MG63 (cell line): ENCODE results near the gene ERBIN. TPM values are rescaled to one million over a fixed set of nuclear protein-coding genes. Genes with fewer than 3 reads are reported as not detected.
"Not testable (repeated sequence)": the region's sequence is repeated elsewhere in the genome, so short reads cannot be mapped to it uniquely, and the experiment has no call there.

Source experiments
- DNase-seq: peaks from one replicate; pipeline ENCODE4 v3.0.0-alpha.2; 2020
- H3K27me3 ChIP-seq: fragments of 250-450 bp; sonication (Bioruptor Pico); 2 replicates; pipeline ENCODE4 v1.5.1; 2020; ENCODE audit warnings: mild to moderate bottlenecking, moderate library complexity
- H3K36me3 ChIP-seq: fragments of 250-450 bp; sonication (Bioruptor Pico); 2 replicates; pipeline ENCODE4 v1.5.1; 2020; ENCODE audit warnings: mild to moderate bottlenecking, moderate library complexity
- H3K4me3 ChIP-seq: fragments of 250-450 bp; sonication (Bioruptor Pico); 2 replicates; pipeline ENCODE4 v1.5.1; 2020; ENCODE audit warnings: mild to moderate bottlenecking, moderate library complexity
- H3K9me3 ChIP-seq: fragments of 250-450 bp; sonication (Bioruptor Pico); 2 replicates; pipeline ENCODE4 v1.5.1; 2020; ENCODE audit warnings: mild to moderate bottlenecking, moderate library complexity
- total RNA-seq: library from RNA; depleted of rRNA; stranded (reverse); fragments of >200 nt; shearing (Covaris generic); gene quantifications from 2 replicates; pipeline ENCODE4 v1.2.3, GENCODE V29; 2014; ENCODE audit warnings: low replicate concordance; rRNA removed

ERBIN gene, protein sequence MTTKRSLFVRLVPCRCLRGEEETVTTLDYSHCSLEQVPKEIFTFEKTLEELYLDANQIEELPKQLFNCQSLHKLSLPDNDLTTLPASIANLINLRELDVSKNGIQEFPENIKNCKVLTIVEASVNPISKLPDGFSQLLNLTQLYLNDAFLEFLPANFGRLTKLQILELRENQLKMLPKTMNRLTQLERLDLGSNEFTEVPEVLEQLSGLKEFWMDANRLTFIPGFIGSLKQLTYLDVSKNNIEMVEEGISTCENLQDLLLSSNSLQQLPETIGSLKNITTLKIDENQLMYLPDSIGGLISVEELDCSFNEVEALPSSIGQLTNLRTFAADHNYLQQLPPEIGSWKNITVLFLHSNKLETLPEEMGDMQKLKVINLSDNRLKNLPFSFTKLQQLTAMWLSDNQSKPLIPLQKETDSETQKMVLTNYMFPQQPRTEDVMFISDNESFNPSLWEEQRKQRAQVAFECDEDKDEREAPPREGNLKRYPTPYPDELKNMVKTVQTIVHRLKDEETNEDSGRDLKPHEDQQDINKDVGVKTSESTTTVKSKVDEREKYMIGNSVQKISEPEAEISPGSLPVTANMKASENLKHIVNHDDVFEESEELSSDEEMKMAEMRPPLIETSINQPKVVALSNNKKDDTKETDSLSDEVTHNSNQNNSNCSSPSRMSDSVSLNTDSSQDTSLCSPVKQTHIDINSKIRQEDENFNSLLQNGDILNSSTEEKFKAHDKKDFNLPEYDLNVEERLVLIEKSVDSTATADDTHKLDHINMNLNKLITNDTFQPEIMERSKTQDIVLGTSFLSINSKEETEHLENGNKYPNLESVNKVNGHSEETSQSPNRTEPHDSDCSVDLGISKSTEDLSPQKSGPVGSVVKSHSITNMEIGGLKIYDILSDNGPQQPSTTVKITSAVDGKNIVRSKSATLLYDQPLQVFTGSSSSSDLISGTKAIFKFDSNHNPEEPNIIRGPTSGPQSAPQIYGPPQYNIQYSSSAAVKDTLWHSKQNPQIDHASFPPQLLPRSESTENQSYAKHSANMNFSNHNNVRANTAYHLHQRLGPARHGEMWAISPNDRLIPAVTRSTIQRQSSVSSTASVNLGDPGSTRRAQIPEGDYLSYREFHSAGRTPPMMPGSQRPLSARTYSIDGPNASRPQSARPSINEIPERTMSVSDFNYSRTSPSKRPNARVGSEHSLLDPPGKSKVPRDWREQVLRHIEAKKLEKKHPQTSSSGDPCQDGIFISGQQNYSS (N-terminal part only)
- 23.5 and 28.4 TPM in 2 replicates for total RNA-seq

DNA sequence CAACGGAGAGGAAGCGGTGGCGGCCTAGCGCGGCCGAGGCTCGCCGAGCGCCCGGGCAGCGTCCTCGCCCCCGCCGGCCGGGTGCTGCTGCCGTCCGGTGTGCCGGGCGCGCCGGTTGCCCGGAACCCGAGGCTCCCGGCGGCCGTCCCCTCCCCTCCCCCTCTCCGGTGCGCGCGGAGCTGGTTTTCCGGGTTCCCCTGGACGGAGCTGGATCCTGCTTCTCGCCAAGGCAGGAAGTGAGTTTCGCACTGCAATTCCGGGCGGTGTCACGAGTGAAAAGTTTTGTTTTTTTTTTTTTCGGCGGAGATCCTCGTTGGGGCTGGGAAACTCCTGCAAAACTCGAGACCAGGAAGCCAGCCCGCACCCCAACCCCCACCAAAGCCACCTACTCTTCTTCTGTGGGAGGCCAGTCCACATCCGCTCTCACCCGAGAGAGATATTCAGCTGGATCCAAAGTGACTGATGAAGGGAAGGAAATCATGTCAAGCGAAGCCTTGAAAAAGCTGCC lies at the start of gene ERBIN:
ERBIN (plus strand) TSS at position 300 of the 508 bp plus-strand sequence. CDS start 66,144 bp downstream, outside the sequence.
- peak; percentile 81 for DNase-seq
- Histone ChIP-seq H3K36me3 (peaks cover 24% of the 10 kb centered on the region), H3K4me3 (peak within 1 kb of the TSS; percentile 99), H3K9me3 (no peaks in the 10 kb centered on the region), H3K27me3 (no peaks in the 10 kb centered on the region)

DNA sequence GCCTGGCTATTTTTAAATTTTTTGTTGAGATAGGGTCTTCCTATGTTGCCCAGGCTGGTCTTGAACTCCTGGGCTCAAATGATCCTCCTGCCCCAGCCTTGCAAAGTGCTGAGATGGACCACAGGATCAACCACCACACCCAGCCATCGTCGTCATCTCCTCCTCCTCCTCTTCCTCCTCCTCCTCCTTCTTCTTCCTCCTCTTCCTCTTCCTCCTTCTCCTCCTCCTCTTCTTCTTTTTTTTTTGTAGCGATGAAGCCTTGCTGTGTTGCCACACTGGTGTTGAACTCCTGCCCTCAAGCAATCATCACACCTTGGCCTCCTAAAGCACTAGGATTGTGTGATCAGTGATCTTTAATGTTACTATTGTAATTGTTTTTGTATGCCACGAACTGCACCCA lies 49.4 kb upstream of the ERBIN start:
- Histone ChIP-seq H3K36me3 (peaks cover 5% of the 10 kb centered on the region; the same call in 1 of the 2 replicates), H3K9me3 (peaks cover 16% of the 10 kb centered on the region), H3K4me3 (no peak overlapping the region), H3K27me3 (no peaks in the 10 kb centered on the region)
- no peak for DNase-seq

GRCh38 chr5:65879668-65880256 lies 46.6 kb upstream of the ERBIN start:
- H3K9me3 ChIP-seq, result peaks cover 15% of the 10 kb centered on the region

GRCh38 chr5:65880496-65881072 lies 45.8 kb upstream of the ERBIN start:
- DNase-seq, result peak; percentile 21
- Histone ChIP-seq H3K27me3 (no peaks in the 10 kb centered on the region), H3K9me3 (peaks cover 15% of the 10 kb centered on the region), H3K36me3 (peaks cover 5% of the 10 kb centered on the region; the same call in 1 of the 2 replicates), H3K4me3 (no peak overlapping the region)

More at GRCh38 chr5:65879668-65880256, 46.6 kb upstream of the ERBIN start:
- not testable (repeated sequence) for H3K36me3 ChIP-seq, H3K27me3 ChIP-seq, H3K4me3 ChIP-seq
- peak; percentile 73 for DNase-seq

- H3K4me3 ChIP-seq, result no peak overlapping the region
- no peak for DNase-seq
- H3K9me3 ChIP-seq, result peaks cover 13% of the 10 kb centered on the region
- H3K36me3 ChIP-seq, result peaks cover 5% of the 10 kb centered on the region; the same call in 1 of the 2 replicates
- no peaks in the 10 kb centered on the region for H3K27me3 ChIP-seq
These were observed 44.1 kb upstream of the ERBIN start for GRCh38 chr5:65882278-65882677.

GRCh38 chr5:65883461-65883860 lies 42.9 kb upstream of the ERBIN start:
- H3K36me3 ChIP-seq, result no peaks in the 10 kb centered on the region
- H3K4me3 ChIP-seq, result no peak overlapping the region
- DNase-seq, result no peak
- peaks cover under 1% of the 10 kb centered on the region for H3K9me3 ChIP-seq
- H3K27me3 ChIP-seq, result no peaks in the 10 kb centered on the region

- Histone ChIP-seq H3K27me3 (no peaks in the 10 kb centered on the region), H3K9me3 (no peaks in the 10 kb centered on the region), H3K4me3 (no peak overlapping the region), H3K36me3 (no peaks in the 10 kb centered on the region)
- no peak for DNase-seq
These were observed 40.0 kb upstream of the ERBIN start for GRCh38 chr5:65886387-65886786.

- H3K9me3 ChIP-seq, H3K27me3 ChIP-seq, H3K4me3 ChIP-seq, DNase-seq, H3K36me3 ChIP-seq: not testable (repeated sequence)
These were observed 34.4 kb upstream of the ERBIN start for GRCh38 chr5:65892024-65892423.

GRCh38 chr5:65892801-65893200 lies 33.6 kb upstream of the ERBIN start:
- no peak for DNase-seq
- H3K9me3 ChIP-seq, result no peaks in the 10 kb centered on the region
- H3K36me3 ChIP-seq, result no peaks in the 10 kb centered on the region
- H3K27me3 ChIP-seq, result no peaks in the 10 kb centered on the region
- no peak overlapping the region for H3K4me3 ChIP-seq

DNA sequence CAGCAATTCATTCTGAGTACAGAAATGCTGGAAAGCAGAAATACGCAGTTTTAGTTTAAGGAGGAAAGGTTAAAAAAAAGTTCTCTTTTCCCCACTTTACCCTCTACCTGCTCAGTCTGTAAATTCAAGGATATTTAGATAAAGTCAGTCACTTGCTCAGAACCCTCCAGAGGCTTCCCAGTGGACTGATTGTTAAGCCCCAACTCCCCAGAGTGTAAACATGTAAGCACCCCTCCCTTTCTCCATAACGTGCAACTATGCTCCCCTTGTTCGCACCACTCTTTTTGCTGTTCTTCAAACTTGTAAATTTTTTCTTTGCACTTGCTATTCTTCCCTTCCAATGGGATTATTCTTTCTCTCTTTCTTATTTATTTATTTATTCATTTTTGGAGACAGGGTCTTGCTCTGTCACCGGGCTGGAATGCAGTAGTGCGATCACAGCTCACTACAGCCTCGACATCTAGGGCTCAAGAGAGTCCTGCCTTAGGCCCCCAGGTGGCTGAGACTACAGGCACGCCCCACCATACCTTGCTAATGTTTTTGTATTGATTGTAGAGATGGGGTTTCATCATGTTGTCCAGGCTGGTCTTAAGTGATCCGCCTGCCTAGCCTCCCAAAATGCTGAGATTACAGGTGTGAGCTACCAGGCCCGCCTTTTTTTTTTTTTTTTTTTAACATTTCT lies 32.5 kb upstream of the ERBIN start:
- DNase-seq, result no peak
- H3K9me3 ChIP-seq, result no peaks in the 10 kb centered on the region
- H3K36me3 ChIP-seq, result no peaks in the 10 kb centered on the region
- no peaks in the 10 kb centered on the region for H3K27me3 ChIP-seq
- H3K4me3 ChIP-seq, result no peak overlapping the region

DNA sequence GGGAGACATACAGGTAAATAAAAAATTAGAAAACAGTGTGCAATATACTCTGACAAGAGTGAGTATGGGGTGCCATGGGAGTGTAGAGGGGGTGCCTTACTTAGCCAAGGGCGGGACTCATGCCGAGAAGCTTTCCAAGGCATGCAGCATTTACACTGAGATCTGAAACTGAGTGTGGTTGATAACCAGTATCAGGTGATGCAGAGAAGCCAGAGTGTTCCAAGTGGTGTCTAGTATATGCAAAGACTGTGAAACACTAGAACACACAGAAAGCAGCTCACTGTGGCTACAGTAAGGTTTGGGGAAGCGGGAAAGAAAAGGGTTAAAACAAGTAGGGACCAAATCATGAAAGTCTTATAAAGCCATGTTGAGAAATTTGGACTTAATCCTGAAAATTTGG lies 30.5 kb upstream of the ERBIN start:
- DNase-seq, result no peak
- no peaks in the 10 kb centered on the region for H3K9me3 ChIP-seq
- no peaks in the 10 kb centered on the region for H3K27me3 ChIP-seq
- no peak overlapping the region for H3K4me3 ChIP-seq
- H3K36me3 ChIP-seq, result no peaks in the 10 kb centered on the region

DNA sequence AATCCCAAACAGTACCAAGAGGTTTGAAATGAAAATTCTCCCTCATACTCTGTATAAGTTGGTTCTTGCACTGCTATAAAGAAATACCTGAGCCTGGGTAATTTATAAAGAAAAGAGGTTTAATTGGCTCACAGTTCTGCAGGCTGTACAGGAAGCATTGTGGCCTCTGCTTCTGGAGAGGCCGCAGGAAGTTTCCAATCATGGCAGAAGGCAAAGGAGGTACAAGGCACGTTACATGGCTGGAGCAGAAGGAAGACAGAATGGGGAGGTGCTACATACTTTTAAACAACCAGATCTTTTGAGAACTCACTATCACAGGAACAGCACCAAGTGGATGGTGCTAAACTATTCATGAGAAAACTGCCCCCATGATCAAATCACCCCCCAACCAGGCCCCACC lies 25.6 kb upstream of the ERBIN start:
- Histone ChIP-seq H3K4me3 (no peak overlapping the region), H3K27me3 (no peaks in the 10 kb centered on the region), H3K36me3 (no peaks in the 10 kb centered on the region), H3K9me3 (peaks cover 2% of the 10 kb centered on the region; the same call in 1 of the 2 replicates)
- no peak for DNase-seq

- Histone ChIP-seq H3K27me3 (no peaks in the 10 kb centered on the region), H3K4me3 (no peak overlapping the region), H3K36me3 (no peaks in the 10 kb centered on the region), H3K9me3 (peaks cover 2% of the 10 kb centered on the region; the same call in 1 of the 2 replicates)
- DNase-seq, result no peak
These were observed 24.3 kb upstream of the ERBIN start for GRCh38 chr5:65902104-65902503.

- Histone ChIP-seq H3K9me3 (peaks cover 2% of the 10 kb centered on the region; the same call in 1 of the 2 replicates), H3K4me3 (no peak overlapping the region), H3K27me3 (no peaks in the 10 kb centered on the region), H3K36me3 (no peaks in the 10 kb centered on the region)
- no peak for DNase-seq
These were observed 22.8 kb upstream of the ERBIN start for GRCh38 chr5:65903581-65903980.

DNA sequence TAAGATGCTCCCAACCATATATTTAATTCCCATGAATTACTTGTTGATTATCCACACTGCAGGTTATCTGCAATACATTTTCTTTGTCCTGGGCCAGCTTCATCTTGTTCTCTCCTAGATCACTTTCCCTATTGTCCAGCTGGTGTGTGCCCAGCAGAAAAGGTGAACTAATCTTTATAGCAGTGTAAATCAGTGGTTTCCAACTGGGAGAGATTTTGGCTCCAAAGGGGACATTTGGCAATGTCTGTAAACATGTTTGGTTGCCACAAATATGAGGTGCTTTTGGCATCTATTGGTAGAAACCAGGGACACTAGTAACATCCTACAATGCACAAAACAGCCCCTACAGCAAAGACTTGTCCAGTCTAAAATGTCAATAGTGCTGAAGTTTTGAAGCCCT lies 20.1 kb upstream of the ERBIN start:
- Histone ChIP-seq H3K27me3 (no peaks in the 10 kb centered on the region), H3K4me3 (no peak overlapping the region), H3K9me3 (peaks cover 2% of the 10 kb centered on the region; the same call in 1 of the 2 replicates), H3K36me3 (no peaks in the 10 kb centered on the region)
- DNase-seq, result no peak
